Peyer's patch (tissue), 4 donors: Measurements from ENCODE around the gene PLEKHA7.

Experiments used
- POLR2A ChIP-seq, 2 donors: fragments of 450-650 bp; IDR thresholded peaks; one replicate each; pipeline ENCODE4 v1.5.1; 2017; ENCODE audit warnings: antibody characterized with exemption in 2 of 2, mild to moderate bottlenecking in 2 of 2, moderate library complexity in 2 of 2
- TF ChIP-seq, protein P1 (sequence below), 6 experiments: fragments of 450-650 bp in 4 of 6; fragments of 200-600 bp in 2 of 6; sonication (generic) in 1 of 6; IDR thresholded peaks; one replicate each; pipeline ENCODE4 v1.5.1; 2017 to 2019; ENCODE audit warnings: antibody characterized with exemption in 6 of 6, mild to moderate bottlenecking in 3 of 6, moderate library complexity in 1 of 6

DNA sequence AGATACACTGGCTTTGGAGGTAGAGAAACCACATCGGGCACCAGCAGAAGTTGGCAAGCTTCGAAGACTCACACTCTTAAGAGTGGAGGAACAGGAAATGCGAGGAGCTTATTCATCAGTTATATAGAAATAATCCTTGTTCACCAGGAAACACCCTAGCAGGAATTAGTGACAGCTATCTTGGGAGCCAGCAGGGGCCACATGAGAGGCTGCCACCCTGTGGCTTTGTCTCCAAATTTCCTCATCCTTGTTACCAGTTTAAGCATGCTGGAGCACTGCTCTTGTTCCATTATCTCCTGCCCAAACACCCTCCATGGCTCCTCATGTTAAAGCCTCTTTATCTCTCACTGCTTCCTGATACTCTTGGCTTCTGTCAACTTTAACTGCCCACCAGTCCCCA, 131.0 kb downstream of the PLEKHA7 start:
- TF ChIP-seq, protein P1, sequence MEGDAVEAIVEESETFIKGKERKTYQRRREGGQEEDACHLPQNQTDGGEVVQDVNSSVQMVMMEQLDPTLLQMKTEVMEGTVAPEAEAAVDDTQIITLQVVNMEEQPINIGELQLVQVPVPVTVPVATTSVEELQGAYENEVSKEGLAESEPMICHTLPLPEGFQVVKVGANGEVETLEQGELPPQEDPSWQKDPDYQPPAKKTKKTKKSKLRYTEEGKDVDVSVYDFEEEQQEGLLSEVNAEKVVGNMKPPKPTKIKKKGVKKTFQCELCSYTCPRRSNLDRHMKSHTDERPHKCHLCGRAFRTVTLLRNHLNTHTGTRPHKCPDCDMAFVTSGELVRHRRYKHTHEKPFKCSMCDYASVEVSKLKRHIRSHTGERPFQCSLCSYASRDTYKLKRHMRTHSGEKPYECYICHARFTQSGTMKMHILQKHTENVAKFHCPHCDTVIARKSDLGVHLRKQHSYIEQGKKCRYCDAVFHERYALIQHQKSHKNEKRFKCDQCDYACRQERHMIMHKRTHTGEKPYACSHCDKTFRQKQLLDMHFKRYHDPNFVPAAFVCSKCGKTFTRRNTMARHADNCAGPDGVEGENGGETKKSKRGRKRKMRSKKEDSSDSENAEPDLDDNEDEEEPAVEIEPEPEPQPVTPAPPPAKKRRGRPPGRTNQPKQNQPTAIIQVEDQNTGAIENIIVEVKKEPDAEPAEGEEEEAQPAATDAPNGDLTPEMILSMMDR (IDR thresholded peaks at IDR 0.05) = peak in 3 of 6 experiments; percentile 27 to 37 (median 32)
- TF ChIP-seq POLR2A (IDR thresholded peaks at IDR 0.05) = no peak
